HEK293T (cell line): ENCODE measurements around the gene ZSWIM5.
"Not testable (repeated sequence)": the region's sequence is repeated elsewhere in the genome, so short reads cannot be mapped to it uniquely, and the experiment has no call there.

ENCODE experiments used
- LEF1 ChIP-seq: fragments of 450-650 bp; IDR thresholded peaks from 2 replicates; pipeline ENCODE4 v1.6.1; 2017; ENCODE audit warnings: mild to moderate bottlenecking, borderline replicate concordance
- PKNOX1 ChIP-seq: fragments of 450-650 bp; IDR thresholded peaks from 2 replicates; pipeline ENCODE4 v1.6.1; 2016

- TF ChIP-seq LEF1, PKNOX1: not testable (repeated sequence)
These were observed 129.4 kb downstream of the ZSWIM5 start for GRCh38 chr1:45076959-45077358.
